GM10248 (cell line): ENCODE measurements around the gene CMKLR1.

Experiments used
- CTCF ChIA-PET: fragments of 300-600 bp; sonication (Branson Sonifier 250); formaldehyde crosslinking; extraction: SDS; loops from one replicate; lab custom pipeline; 2021; ENCODE audit warnings: antibody characterized with exemption; lab: Yijun Ruan, JAX
- POLR2A ChIA-PET: fragments of 350-650 bp; sonication (Branson Sonifier 250); formaldehyde crosslinking; extraction: SDS; loops from one replicate; lab custom pipeline; 2020; ENCODE audit warnings: antibody characterized with exemption; lab: Yijun Ruan, JAX
- DNase-seq: peaks from one replicate; pipeline ENCODE4 v3.0.0; 2012; ENCODE audit errors: extremely low spot score
- TF ChIP-seq, protein P1 (sequence below): IDR thresholded peaks from 2 replicates; pipeline ENCODE4 v1.5.1; 2012; ENCODE audit warnings: mild to moderate bottlenecking, low read depth; ENCODE audit errors: extremely low read depth, missing control alignments, control extremely low read depth

The CMKLR1 gene

DNA sequence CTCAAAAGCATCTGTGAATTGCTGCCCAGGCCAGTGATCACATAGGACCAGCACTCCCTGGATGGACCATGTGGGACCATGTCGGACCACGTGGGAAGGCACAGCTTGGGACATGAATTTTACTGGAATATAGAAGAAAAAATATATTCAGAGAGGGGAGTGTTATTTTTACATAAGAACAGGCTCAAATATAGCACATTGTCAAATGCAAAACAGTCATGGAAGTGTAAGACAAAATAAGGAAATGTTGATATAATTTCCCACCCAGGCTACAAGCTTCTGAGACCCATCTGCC, 68.3 kb downstream of the CMKLR1 start:
- CTCF ChIA-PET = no interaction called here
- TF ChIP-seq, protein P1, sequence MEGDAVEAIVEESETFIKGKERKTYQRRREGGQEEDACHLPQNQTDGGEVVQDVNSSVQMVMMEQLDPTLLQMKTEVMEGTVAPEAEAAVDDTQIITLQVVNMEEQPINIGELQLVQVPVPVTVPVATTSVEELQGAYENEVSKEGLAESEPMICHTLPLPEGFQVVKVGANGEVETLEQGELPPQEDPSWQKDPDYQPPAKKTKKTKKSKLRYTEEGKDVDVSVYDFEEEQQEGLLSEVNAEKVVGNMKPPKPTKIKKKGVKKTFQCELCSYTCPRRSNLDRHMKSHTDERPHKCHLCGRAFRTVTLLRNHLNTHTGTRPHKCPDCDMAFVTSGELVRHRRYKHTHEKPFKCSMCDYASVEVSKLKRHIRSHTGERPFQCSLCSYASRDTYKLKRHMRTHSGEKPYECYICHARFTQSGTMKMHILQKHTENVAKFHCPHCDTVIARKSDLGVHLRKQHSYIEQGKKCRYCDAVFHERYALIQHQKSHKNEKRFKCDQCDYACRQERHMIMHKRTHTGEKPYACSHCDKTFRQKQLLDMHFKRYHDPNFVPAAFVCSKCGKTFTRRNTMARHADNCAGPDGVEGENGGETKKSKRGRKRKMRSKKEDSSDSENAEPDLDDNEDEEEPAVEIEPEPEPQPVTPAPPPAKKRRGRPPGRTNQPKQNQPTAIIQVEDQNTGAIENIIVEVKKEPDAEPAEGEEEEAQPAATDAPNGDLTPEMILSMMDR = no peak
- POLR2A ChIA-PET = no interaction called here
- DNase-seq = no peak

DNA sequence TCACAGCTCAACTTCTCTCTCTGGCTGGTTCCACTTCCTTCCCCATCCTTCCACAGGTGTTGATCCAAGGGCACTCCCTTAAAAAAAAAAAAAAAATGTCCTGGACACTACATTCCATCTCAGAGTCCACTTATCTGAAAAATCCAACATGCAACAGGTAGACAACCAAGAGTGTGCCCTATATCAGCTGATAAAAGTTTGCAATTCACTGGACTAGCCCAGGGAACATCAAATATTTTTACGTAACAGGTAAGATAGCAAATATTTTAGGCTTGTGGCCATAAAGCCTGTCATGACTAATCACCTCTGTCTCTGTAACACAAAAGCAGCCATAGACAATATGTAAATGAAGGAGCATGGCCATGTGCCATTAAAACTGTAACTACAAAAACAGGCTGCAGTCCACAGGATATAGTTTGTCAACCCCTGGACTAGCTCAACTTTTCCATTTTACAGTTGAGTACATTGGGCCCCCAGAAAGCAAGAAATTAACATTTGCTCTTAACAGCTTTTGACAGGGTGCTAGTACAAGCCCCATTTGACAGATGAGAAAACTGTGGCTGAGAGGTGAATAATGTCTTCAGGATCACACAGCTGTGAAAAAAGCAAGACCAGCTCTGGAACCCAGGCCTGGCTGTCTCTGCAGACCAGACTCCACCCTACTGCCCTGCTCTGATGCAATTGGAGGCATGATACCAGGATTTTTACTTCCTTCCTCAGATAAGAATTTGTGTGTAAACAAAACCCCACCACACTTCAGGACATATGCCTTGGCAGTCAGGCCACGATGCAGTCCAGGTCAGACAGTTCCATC, 68.9 kb downstream of the CMKLR1 start:
- TF ChIP-seq, protein P1 = no peak
- no peak for DNase-seq
- ChIA-PET POLR2A (no interaction called here), CTCF (no interaction called here)

DNA sequence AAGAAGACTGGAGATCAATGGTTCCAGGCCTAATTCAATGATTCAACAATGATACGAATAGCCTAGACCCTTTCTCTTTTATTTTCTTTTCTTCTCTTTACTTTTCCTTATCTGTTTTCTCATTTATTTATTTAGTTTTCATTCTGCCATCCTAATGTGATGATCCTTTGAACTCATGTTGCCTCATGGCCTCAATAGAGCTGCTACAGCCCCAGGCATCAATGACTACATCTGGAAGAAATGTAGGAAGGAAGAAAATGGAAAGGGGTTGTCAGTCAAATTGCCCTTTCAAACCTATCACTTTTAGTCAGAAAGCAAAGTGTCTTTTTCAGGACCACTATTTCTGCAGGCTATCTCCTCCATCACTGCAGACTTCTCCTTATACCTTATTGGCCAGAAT, 69.9 kb downstream of the CMKLR1 start:
- TF ChIP-seq, protein P1 = no peak

DNA sequence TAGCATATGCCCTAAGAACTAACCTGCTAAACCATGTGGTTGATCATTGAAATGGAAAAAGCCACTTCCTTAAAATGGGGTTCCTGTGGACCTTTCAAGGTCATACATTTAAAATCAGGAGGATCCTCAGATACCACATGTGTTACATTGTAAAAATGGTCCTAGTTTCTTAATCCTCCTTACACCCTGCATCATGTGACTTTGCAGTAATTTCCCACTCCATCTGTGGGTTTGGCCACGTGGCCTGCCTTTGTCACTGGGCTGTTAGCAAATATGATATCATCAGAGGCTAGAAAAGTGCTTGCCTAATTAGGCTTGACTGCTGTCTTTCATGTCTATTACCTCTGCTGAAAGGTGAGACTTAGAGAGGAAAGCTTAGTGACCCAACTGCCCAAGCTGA, 70.7 kb downstream of the CMKLR1 start:
- ChIA-PET POLR2A (no interaction called here), CTCF (interaction anchor here (1.5 kb wide), 1 partner anchor 21 kb away, joined by 3 read pairs; no protein-coding TSS in a partner anchor)
- DNase-seq = no peak
- TF ChIP-seq, protein P1 = no peak

More for the DNA sequence above, 69.9 kb downstream of the CMKLR1 start:
- CTCF ChIA-PET = interaction anchor here (1.0 kb wide), 1 partner anchor 99 kb away, joined by 3 read pairs; no protein-coding TSS in a partner anchor
- POLR2A ChIA-PET = interaction anchor here (0.6 kb wide), 1 partner anchor 1208 kb away, joined by 3 read pairs; the partner anchor contains the start of genes KCTD10 and UBE3B
- DNase-seq = no peak

DNA sequence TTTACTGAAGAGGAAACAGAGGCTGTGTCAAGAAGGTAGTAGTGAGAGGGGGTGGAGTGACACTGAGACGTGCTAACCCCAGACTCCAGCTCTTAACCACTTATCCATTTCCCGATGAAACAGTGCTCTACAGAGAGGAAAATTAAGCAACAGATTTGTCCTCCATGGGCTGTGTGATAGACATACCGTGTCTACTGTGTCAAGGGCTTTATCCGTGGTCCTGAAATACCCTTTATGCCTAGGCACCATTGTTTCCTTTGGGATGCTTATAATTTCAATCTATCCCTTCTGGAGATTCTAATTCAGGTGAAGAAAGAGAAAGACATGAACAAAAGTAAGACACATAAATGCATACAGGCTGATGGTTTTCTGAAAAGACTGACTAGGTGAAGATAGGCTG, 71.7 kb downstream of the CMKLR1 start:
- CTCF ChIA-PET = interaction anchor here (1.1 to 1.8 kb wide), 3 partner anchors 13 to 195 kb away, joined by 3 to 4 read pairs (median 3); no protein-coding TSS in a partner anchor
- TF ChIP-seq, protein P1 = no peak
- POLR2A ChIA-PET = no interaction called here
- no peak for DNase-seq

DNA sequence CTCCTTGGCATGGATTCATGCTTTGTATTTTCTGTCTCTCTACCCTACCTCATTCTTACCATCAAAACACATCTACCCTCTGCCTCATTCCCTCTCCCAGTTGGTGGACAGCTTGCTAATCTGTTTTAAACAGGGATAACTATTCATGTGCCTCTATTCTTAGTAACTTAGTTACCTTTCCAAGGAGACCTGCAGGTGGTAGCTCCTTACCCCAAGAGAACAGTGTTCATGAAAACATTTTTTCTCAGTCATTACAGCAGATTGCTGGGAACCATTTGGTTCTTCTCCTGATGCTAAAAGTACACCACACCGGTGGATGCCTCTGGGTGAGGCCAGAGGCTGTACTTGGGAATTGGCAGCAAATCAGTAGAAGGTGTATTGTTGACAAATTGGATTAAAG, 73.0 kb downstream of the CMKLR1 start:
- POLR2A ChIA-PET = no interaction called here
- CTCF ChIA-PET = interaction anchor here (1.0 to 1.8 kb wide), 3 partner anchors 12 to 194 kb away, joined by 3 to 4 read pairs (median 4); no protein-coding TSS in a partner anchor
- no peak for DNase-seq
- TF ChIP-seq, protein P1 = no peak
